DND-41 (cell line): ENCODE results near the gene MYOF.

ENCODE experiments used
- ATAC-seq: fragments of 200-7000 bp; cut with Tn5 transposase; 3 replicates; pipeline ENCODE4 v1.9.1; 2021; ENCODE audit warnings: low read depth; ENCODE audit not compliant: insufficient read depth
- DNase-seq: peaks from one replicate; pipeline ENCODE4 v3.0.0-alpha.2; 2020
- H2AFZ ChIP-seq: 2 replicates; pipeline ENCODE4 v1.6.0; 2012; ENCODE audit warnings: low read depth, low read length
- H3K27ac ChIP-seq: 2 replicates; pipeline ENCODE4 v1.5.1; 2012; ENCODE audit warnings: low read length, inconsistent platforms
- H3K27me3 ChIP-seq: fragments of 200-600 bp; sonication (generic); 2 replicates; pipeline ENCODE4 v1.6.0; 2012; ENCODE audit warnings: low read length, mild to moderate bottlenecking, inconsistent platforms; ENCODE audit not compliant: insufficient read depth, poor library complexity
- H3K36me3 ChIP-seq: 2 replicates; pipeline ENCODE4 v1.5.1; 2012; ENCODE audit warnings: low read length, inconsistent platforms; ENCODE audit not compliant: insufficient read depth
- H3K4me1 ChIP-seq: 2 replicates; pipeline ENCODE4 v1.5.1; 2012; ENCODE audit warnings: mild to moderate bottlenecking, low read length; ENCODE audit not compliant: insufficient read depth
- H3K4me2 ChIP-seq: 2 replicates; pipeline ENCODE4 v1.6.0; 2012; ENCODE audit warnings: mild to moderate bottlenecking, moderate library complexity, low read length, inconsistent platforms; ENCODE audit not compliant: insufficient read depth
- H3K4me3 ChIP-seq, 2 experiments: fragments of 200-600 bp in 1 of 2; shearing (Covaris generic) in 1 of 2; 2 replicates each; pipeline ENCODE4 v1.5.1; 2012 to 2016; ENCODE audit warnings: inconsistent platforms in 2 of 2, low read length in 2 of 2, mild to moderate bottlenecking in 2 of 2, low read depth in 1 of 2, moderate library complexity in 1 of 2
- H3K79me2 ChIP-seq: 2 replicates; pipeline ENCODE4 v1.6.0; 2012; ENCODE audit warnings: low read length, inconsistent platforms; ENCODE audit not compliant: insufficient read depth
- H3K9ac ChIP-seq: 2 replicates; pipeline ENCODE4 v1.6.0; 2012; ENCODE audit warnings: low read depth, mild to moderate bottlenecking, inconsistent platforms, low read length, moderate library complexity
- H3K9me3 ChIP-seq: 2 replicates; pipeline ENCODE4 v1.5.1; 2012; ENCODE audit warnings: low read length, moderate library complexity, mild to moderate bottlenecking, inconsistent platforms; ENCODE audit not compliant: insufficient read depth, severe bottlenecking
- H4K20me1 ChIP-seq: 2 replicates; pipeline ENCODE4 v1.6.0; 2012; ENCODE audit warnings: low read length; ENCODE audit not compliant: insufficient read depth
- CTCF ChIP-seq: IDR thresholded peaks from 2 replicates; pipeline ENCODE4 v1.5.1; 2012; ENCODE audit warnings: borderline replicate concordance, low read length, moderate library complexity, mild to moderate bottlenecking; ENCODE audit not compliant: poor library complexity, severe bottlenecking; ENCODE audit errors: extremely low read depth
- EZH2 ChIP-seq: IDR thresholded peaks from 3 replicates; pipeline ENCODE4 v1.6.1; 2012; ENCODE audit warnings: borderline replicate concordance, low read depth, mild to moderate bottlenecking, moderate library complexity, low read length, inconsistent platforms; ENCODE audit not compliant: severe bottlenecking

MYOF gene

DNA sequence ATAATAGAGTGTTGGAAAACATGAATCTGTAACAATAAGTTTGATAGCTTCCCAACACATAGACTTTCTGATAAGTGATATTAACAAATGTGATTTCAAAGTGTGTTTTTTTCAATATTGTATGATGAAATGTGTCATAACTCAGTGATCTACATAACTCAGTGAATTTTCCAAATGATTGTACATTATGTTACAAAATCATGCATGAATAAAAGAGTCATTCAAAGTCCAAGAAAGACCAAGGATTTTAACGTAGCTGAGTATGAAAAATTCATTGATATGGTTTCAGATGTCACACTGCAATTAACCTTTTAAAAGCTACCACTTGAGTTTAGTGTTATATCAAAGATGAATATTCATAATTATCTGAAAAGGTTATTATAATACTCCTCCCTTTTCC is 111.2 kb downstream of the MYOF start:
- no peaks in the 10 kb centered on the region for H3K9me3 ChIP-seq
- H4K20me1 ChIP-seq: no peaks in the 10 kb centered on the region
- no peaks in the 10 kb centered on the region for H3K4me1 ChIP-seq
- H3K4me3 ChIP-seq: no peak overlapping the region
- no peak overlapping the region for H3K27ac ChIP-seq
- ATAC-seq (no peak), DNase-seq (no peak)
- TF ChIP-seq CTCF (no peak), EZH2 (no peak)
- H3K27me3 ChIP-seq: peaks cover 18% of the 10 kb centered on the region
- no peaks in the 10 kb centered on the region for H3K36me3 ChIP-seq
- H3K4me2 ChIP-seq: no peak overlapping the region
- no peak overlapping the region for H3K9ac ChIP-seq
- H3K79me2 ChIP-seq: no peaks in the 10 kb centered on the region
- H2AFZ ChIP-seq: no peak overlapping the region

- H2AFZ ChIP-seq: no peak overlapping the region
- H3K27me3 ChIP-seq: peaks cover 22% of the 10 kb centered on the region
- DNase-seq (no peak), ATAC-seq (no peak)
- H3K27ac ChIP-seq: no peak overlapping the region
- no peaks in the 10 kb centered on the region for H3K79me2 ChIP-seq
- H3K4me2 ChIP-seq: no peak overlapping the region
- H4K20me1 ChIP-seq: no peaks in the 10 kb centered on the region
- no peak for TF ChIP-seq CTCF
- no peak for TF ChIP-seq EZH2
- no peaks in the 10 kb centered on the region for H3K36me3 ChIP-seq
- no peak overlapping the region for H3K4me3 ChIP-seq
- no peak overlapping the region for H3K9ac ChIP-seq
- no peaks in the 10 kb centered on the region for H3K9me3 ChIP-seq
- H3K4me1 ChIP-seq: no peaks in the 10 kb centered on the region
Measured at GRCh38 chr10:93369588-93370164, 112.5 kb downstream of the MYOF start.

GRCh38 chr10:93368210-93368609 is 113.9 kb downstream of the MYOF start:
- no peak for ATAC-seq
- H3K27ac ChIP-seq: no peak overlapping the region
- H3K36me3 ChIP-seq: no peaks in the 10 kb centered on the region
- peaks cover 22% of the 10 kb centered on the region for H3K27me3 ChIP-seq
- no peak for TF ChIP-seq CTCF
- TF ChIP-seq EZH2: no peak
- no peaks in the 10 kb centered on the region for H3K9me3 ChIP-seq
- no peak overlapping the region for H3K4me3 ChIP-seq
- H3K4me1 ChIP-seq: no peaks in the 10 kb centered on the region
- no peak overlapping the region for H2AFZ ChIP-seq
- no peaks in the 10 kb centered on the region for H4K20me1 ChIP-seq
- no peak overlapping the region for H3K9ac ChIP-seq
- no peak for DNase-seq
- H3K79me2 ChIP-seq: no peaks in the 10 kb centered on the region
- H3K4me2 ChIP-seq: no peak overlapping the region

- DNase-seq: no peak
- Histone ChIP-seq H3K27ac (no peak overlapping the region), H3K4me2 (no peak overlapping the region), H3K36me3 (no peaks in the 10 kb centered on the region), H3K79me2 (no peaks in the 10 kb centered on the region), H4K20me1 (no peaks in the 10 kb centered on the region), H3K4me3 (no peak overlapping the region), H3K4me1 (no peaks in the 10 kb centered on the region), H3K9ac (no peak overlapping the region), H3K27me3 (peaks cover 16% of the 10 kb centered on the region), H3K9me3 (no peaks in the 10 kb centered on the region), H2AFZ (no peak overlapping the region)
- ATAC-seq: no peak
- TF ChIP-seq EZH2 (no peak), CTCF (no peak)
Measured at GRCh38 chr10:93367664-93368063, 114.5 kb downstream of the MYOF start.
